ENCODE results near the gene GJA3. TPM values are rescaled to one million over a fixed set of nuclear protein-coding genes. Genes with fewer than 3 reads are reported as not detected.

GJA3 gene
- total RNA-seq, 1 experiment from 2014 or later: 0.92 TPM

DNA sequence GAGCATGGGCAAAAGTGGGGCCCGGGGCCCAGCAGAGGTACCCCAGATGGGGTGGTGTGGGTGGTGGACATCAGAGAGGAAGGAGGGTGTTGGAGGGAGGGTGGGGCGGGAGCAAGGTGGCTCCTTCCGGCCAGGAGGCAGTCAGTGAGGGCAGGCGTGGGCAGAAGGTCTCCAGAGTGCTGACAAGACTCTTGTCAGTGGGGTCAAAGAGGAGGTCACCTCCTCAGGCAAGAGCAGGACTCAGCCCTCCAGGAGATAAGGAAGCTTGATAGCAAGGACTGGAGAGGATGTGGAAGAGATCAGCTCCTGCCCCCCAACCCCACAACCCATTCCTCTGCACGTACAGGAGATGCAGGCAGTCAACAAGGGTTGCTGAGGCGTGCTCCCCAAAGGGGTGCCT, 9.8 kb downstream of the GJA3 start:
- Mint-ChIP-seq H3K4me3 (no peak overlapping the region), H3K9me3 (no peaks in the 10 kb centered on the region; a peak in 1 of 5 replicates), H3K4me1 (peaks cover 2 to 6% of the 10 kb centered on the region in 2 experiments; a peak in 3 of 4 replicates), H3K27ac (no peak overlapping the region), H3K27me3 (ENCODE audit: low read depth) (peaks cover 24% of the 10 kb centered on the region), H3K36me3 (ENCODE audit: insufficient read depth in 1 of 3, low read depth in 3 of 3) (no peaks in the 10 kb centered on the region; a peak in 1 of 7 replicates)
- no CpG with 5 or more reads among the region's 6 CpGs for WGBS (ENCODE audit: extremely low coverage, insufficient read length, low lambda C conversion rate)
- Histone ChIP-seq H2BK15ac (ENCODE audit: low read depth, low read length) (no peak overlapping the region), H4K5ac (ENCODE audit: insufficient read length, low read depth, low read length) (no peak overlapping the region), H3K79me2 (ENCODE audit: insufficient read depth, low read length) (no peaks in the 10 kb centered on the region), H2AFZ (ENCODE audit: low read length) (no peak overlapping the region), H3K79me1 (ENCODE audit: insufficient read depth, low read depth, low read length, poor library complexity, severe bottlenecking) (no peaks in the 10 kb centered on the region), H3K9ac (ENCODE audit: extremely low read depth, insufficient read length, low read length) (no peak overlapping the region), H3T11ph (ENCODE audit: low read length) (no peak overlapping the region), H3K23me2 (ENCODE audit: insufficient read length, low read depth, low read length, poor library complexity, severe bottlenecking) (no peaks in the 10 kb centered on the region), H3K4ac (ENCODE audit: low read depth, low read length) (no peak overlapping the region), H3K56ac (ENCODE audit: insufficient read length, low read depth, low read length) (no peak overlapping the region), H3K9me3 (ENCODE audit: control insufficient read depth, low read depth, low read length) (no peaks in the 10 kb centered on the region), H4K20me1 (ENCODE audit: control insufficient read depth, insufficient read depth, insufficient read length) (no peaks in the 10 kb centered on the region), H2BK20ac (ENCODE audit: low read depth, low read length, poor library complexity, severe bottlenecking) (no peak overlapping the region), H2AK5ac (ENCODE audit: insufficient read length, low read length) (no peak overlapping the region), H2BK12ac (ENCODE audit: insufficient read length, low read depth, low read length) (no peak overlapping the region), H4K8ac (replicated peaks; ENCODE audit: insufficient read length, low read depth, low read length) (no peak overlapping the region), H3K18ac (ENCODE audit: insufficient read length, low read depth, low read length) (no peak overlapping the region), H3K4me2 (ENCODE audit: insufficient read depth, insufficient read length, low read length) (no peak overlapping the region), H3K27me3 (ENCODE audit: insufficient read depth, low read length) (no peaks in the 10 kb centered on the region), H2BK120ac (ENCODE audit: low read depth, low read length, poor library complexity, severe bottlenecking) (no peak overlapping the region), H3K23ac (ENCODE audit: insufficient read length, low read depth, low read length) (no peak overlapping the region), H3K4me1 (ENCODE audit: insufficient read depth, low read length) (no peaks in the 10 kb centered on the region), H2BK5ac (ENCODE audit: insufficient read length, low read length) (no peak overlapping the region), H3K27ac (ENCODE audit: insufficient read length, low read depth, low read length) (no peak overlapping the region), H4K91ac (ENCODE audit: insufficient read length, low read depth, low read length) (no peak overlapping the region), H3K14ac (ENCODE audit: insufficient read depth, low read length) (no peak overlapping the region)
- TF ChIP-seq, protein P1, sequence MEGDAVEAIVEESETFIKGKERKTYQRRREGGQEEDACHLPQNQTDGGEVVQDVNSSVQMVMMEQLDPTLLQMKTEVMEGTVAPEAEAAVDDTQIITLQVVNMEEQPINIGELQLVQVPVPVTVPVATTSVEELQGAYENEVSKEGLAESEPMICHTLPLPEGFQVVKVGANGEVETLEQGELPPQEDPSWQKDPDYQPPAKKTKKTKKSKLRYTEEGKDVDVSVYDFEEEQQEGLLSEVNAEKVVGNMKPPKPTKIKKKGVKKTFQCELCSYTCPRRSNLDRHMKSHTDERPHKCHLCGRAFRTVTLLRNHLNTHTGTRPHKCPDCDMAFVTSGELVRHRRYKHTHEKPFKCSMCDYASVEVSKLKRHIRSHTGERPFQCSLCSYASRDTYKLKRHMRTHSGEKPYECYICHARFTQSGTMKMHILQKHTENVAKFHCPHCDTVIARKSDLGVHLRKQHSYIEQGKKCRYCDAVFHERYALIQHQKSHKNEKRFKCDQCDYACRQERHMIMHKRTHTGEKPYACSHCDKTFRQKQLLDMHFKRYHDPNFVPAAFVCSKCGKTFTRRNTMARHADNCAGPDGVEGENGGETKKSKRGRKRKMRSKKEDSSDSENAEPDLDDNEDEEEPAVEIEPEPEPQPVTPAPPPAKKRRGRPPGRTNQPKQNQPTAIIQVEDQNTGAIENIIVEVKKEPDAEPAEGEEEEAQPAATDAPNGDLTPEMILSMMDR (conservative IDR thresholded peaks at IDR 0.05): no peak
- no peak for DNase-seq
